Stimulated activated CD8-positive, alpha-beta memory T cell treated with anti-CD3 and anti-CD28 coated beads, Interleukin-7, amount 100 ng/mL, for 4 hours (primary cell): ENCODE data around the gene CCSAP.
"Not testable (repeated sequence)": the region's sequence is repeated elsewhere in the genome, so short reads cannot be mapped to it uniquely, and the experiment has no call there.

Experiments
- DNase-seq, 2 donors: peaks; one replicate each; pipeline ENCODE4 v3.0.0-alpha.2; 2020; ENCODE audit warnings: low read depth in 2 of 2

CCSAP gene

GRCh38 chr1:229325853-229326487 is 16.9 kb downstream of the CCSAP start:
- DNase-seq: no peak

GRCh38 chr1:229325401-229325800 is 17.4 kb downstream of the CCSAP start:
- no peak for DNase-seq

- DNase-seq: no peak
Measured at GRCh38 chr1:229323885-229324553, 18.8 kb downstream of the CCSAP start.

GRCh38 chr1:229323201-229323600 is 19.6 kb downstream of the CCSAP start:
- no peak for DNase-seq

GRCh38 chr1:229319487-229319886 is 23.4 kb downstream of the CCSAP start:
- DNase-seq: no peak

- no peak for DNase-seq
Measured at GRCh38 chr1:229318056-229318455, 24.8 kb downstream of the CCSAP start.

- DNase-seq: no peak
Measured at GRCh38 chr1:229316166-229316565, 26.7 kb downstream of the CCSAP start.

- DNase-seq: no peak
Measured at GRCh38 chr1:229310833-229311232, 32.0 kb downstream of the CCSAP start.

GRCh38 chr1:229309684-229310083 is 33.2 kb downstream of the CCSAP start:
- no peak for DNase-seq

- DNase-seq: no peak
Measured at GRCh38 chr1:229309074-229309473, 33.8 kb downstream of the CCSAP start.

GRCh38 chr1:229305392-229305791 is 37.5 kb downstream of the CCSAP start:
- no peak for DNase-seq

GRCh38 chr1:229303855-229304254 is 39.0 kb downstream of the CCSAP start:
- DNase-seq: no peak

- no peak for DNase-seq
Measured at GRCh38 chr1:229302740-229303139, 40.1 kb downstream of the CCSAP start.

- no peak for DNase-seq
Measured at GRCh38 chr1:229300099-229300757, 42.6 kb downstream of the CCSAP start.

GRCh38 chr1:229298887-229299503 is 43.9 kb downstream of the CCSAP start:
- DNase-seq: no peak

- no peak for DNase-seq
Measured at GRCh38 chr1:229298420-229298819, 44.4 kb downstream of the CCSAP start.

GRCh38 chr1:229297746-229298145 is 45.1 kb downstream of the CCSAP start:
- DNase-seq: no peak

GRCh38 chr1:229296541-229296941 is 46.3 kb downstream of the CCSAP start:
- DNase-seq: no peak

GRCh38 chr1:229295745-229296144 is 47.1 kb downstream of the CCSAP start:
- no peak for DNase-seq

GRCh38 chr1:229293528-229294204 is 49.2 kb downstream of the CCSAP start:
- no peak for DNase-seq

- not testable (repeated sequence) for DNase-seq
Measured at GRCh38 chr1:229291686-229292085, 51.2 kb downstream of the CCSAP start.

GRCh38 chr1:229288516-229288915 is 54.3 kb downstream of the CCSAP start:
- DNase-seq: no peak
